GM23338 (cell line): ENCODE measurements around the gene ZNF782. TPM values are rescaled to one million over a fixed set of nuclear protein-coding genes. Genes with fewer than 3 reads are reported as not detected.

Source experiments
- ATAC-seq: fragments of 200-7000 bp; cut with Tn5 transposase; 3 replicates; pipeline ENCODE4 v1.9.1; 2020
- DNase-seq: peaks from one replicate; pipeline ENCODE4 v3.0.0-alpha.2; 2015; ENCODE audit warnings: low spot score
- H2AFZ ChIP-seq: fragments of 200-600 bp; sonication (generic); 2 replicates; pipeline ENCODE4 v1.8.0; 2016; ENCODE audit warnings: antibody characterized with exemption, mild to moderate bottlenecking, moderate library complexity
- H3F3A ChIP-seq: fragments of 200-600 bp; sonication (generic); replicated peaks from 2 replicates; pipeline ENCODE4 v1.8.0; 2017; ENCODE audit warnings: antibody characterized with exemption, mixed run types, low read depth
- H3K27ac ChIP-seq: fragments of 200-600 bp; sonication (generic); 2 replicates; pipeline ENCODE4 v1.6.1; 2016; ENCODE audit warnings: low read depth
- H3K27me3 ChIP-seq: fragments of 200-600 bp; sonication (generic); 2 replicates; pipeline ENCODE4 v1.8.0; 2016; ENCODE audit warnings: mild to moderate bottlenecking, mixed run types, moderate library complexity; ENCODE audit not compliant: insufficient read depth
- H3K36me3 ChIP-seq: fragments of 200-600 bp; sonication (generic); 2 replicates; pipeline ENCODE4 v1.8.0; 2016; ENCODE audit warnings: mild to moderate bottlenecking; ENCODE audit not compliant: insufficient read depth
- H3K4me1 ChIP-seq: fragments of 200-600 bp; sonication (generic); 2 replicates; pipeline ENCODE4 v1.8.0; 2016; ENCODE audit warnings: mild to moderate bottlenecking, moderate library complexity; ENCODE audit not compliant: insufficient read depth
- H3K4me2 ChIP-seq: fragments of 200-600 bp; sonication (generic); 2 replicates; pipeline ENCODE4 v1.7.1; 2017; ENCODE audit warnings: mixed run types
- H3K4me3 ChIP-seq: fragments of 200-600 bp; sonication (generic); 2 replicates; pipeline ENCODE4 v1.6.1; 2016; ENCODE audit warnings: mixed run types
- H3K79me2 ChIP-seq: fragments of 200-600 bp; sonication (generic); replicated peaks from 2 replicates; pipeline ENCODE4 v1.8.0; 2017; ENCODE audit warnings: mild to moderate bottlenecking; ENCODE audit not compliant: insufficient read depth
- H3K9me2 ChIP-seq: fragments of 200-600 bp; sonication (generic); 2 replicates; pipeline ENCODE4 v1.8.0; 2017; ENCODE audit not compliant: insufficient read depth
- H4K20me1 ChIP-seq: fragments of 200-600 bp; sonication (generic); replicated peaks from 2 replicates; pipeline ENCODE4 v1.8.0; 2017; ENCODE audit warnings: mild to moderate bottlenecking; ENCODE audit not compliant: insufficient read depth
- H3K27ac Mint-ChIP-seq: 2 replicates; pipeline ENCODE4 v1.8.0; 2020; ENCODE audit warnings: inconsistent platforms, mild to moderate bottlenecking, moderate library complexity, mixed read lengths
- H3K27me3 Mint-ChIP-seq: 3 replicates; pipeline ENCODE4 v1.8.0; 2022; ENCODE audit warnings: low read depth, mild to moderate bottlenecking, moderate library complexity, mixed read lengths, inconsistent platforms; ENCODE audit not compliant: insufficient read depth, poor library complexity
- H3K36me3 Mint-ChIP-seq: 3 replicates; pipeline ENCODE4 v1.8.0; 2021; ENCODE audit warnings: low read depth, mild to moderate bottlenecking, inconsistent platforms, moderate library complexity, mixed read lengths
- H3K4me1 Mint-ChIP-seq: 3 replicates; pipeline ENCODE4 v1.8.0; 2020; ENCODE audit warnings: mild to moderate bottlenecking, inconsistent platforms, mixed read lengths
- H3K4me3 Mint-ChIP-seq: 3 replicates; pipeline ENCODE4 v1.8.0; 2021; ENCODE audit warnings: moderate library complexity, mild to moderate bottlenecking, inconsistent platforms, mixed read lengths
- H3K9me3 Mint-ChIP-seq: 3 replicates; pipeline ENCODE4 v1.8.0; 2020; ENCODE audit warnings: moderate library complexity, mild to moderate bottlenecking, inconsistent platforms, mixed read lengths
- CTCF ChIP-seq, 2 experiments: fragments of 200-600 bp in 1 of 2; sonication (generic) in 1 of 2; conservative IDR thresholded peaks; 2 replicates each; pipeline versions ENCODE4 v1.5.1 to v1.6.1; 2016 to 2017; ENCODE audit warnings: antibody characterized with exemption in 2 of 2, low read depth in 2 of 2, mild to moderate bottlenecking in 2 of 2, moderate library complexity in 1 of 2
- ETS1 ChIP-seq: IDR thresholded peaks from 2 replicates; pipeline ENCODE4 v1.6.1; 2016; ENCODE audit warnings: antibody characterized with exemption
- EZH2phosphoT487 ChIP-seq: fragments of 200-600 bp; sonication (generic); IDR thresholded peaks from one replicate; pipeline ENCODE4 v1.8.1; 2018; ENCODE audit warnings: antibody characterized with exemption; ENCODE audit not compliant: unreplicated experiment
- JUNB ChIP-seq: IDR thresholded peaks from one replicate; pipeline ENCODE4 v1.6.1; 2016; ENCODE audit warnings: antibody characterized with exemption; ENCODE audit not compliant: unreplicated experiment
- NANOG ChIP-seq: IDR thresholded peaks from 2 replicates; pipeline ENCODE4 v1.6.1; 2016; ENCODE audit warnings: antibody characterized with exemption, borderline replicate concordance
- POLR2AphosphoS5 ChIP-seq: IDR thresholded peaks from 2 replicates; pipeline ENCODE4 v1.6.1; 2016; ENCODE audit warnings: antibody characterized with exemption, low read depth
- REST ChIP-seq: IDR thresholded peaks from one replicate; pipeline ENCODE4 v1.6.1; 2018; ENCODE audit warnings: antibody characterized with exemption; ENCODE audit not compliant: unreplicated experiment
- STAT1 ChIP-seq: IDR thresholded peaks from one replicate; pipeline ENCODE4 v1.6.1; 2016; ENCODE audit warnings: antibody characterized with exemption; ENCODE audit not compliant: unreplicated experiment
- ZNF462 ChIP-seq: fragments of 250-450 bp; sonication (Bioruptor Pico); IDR thresholded peaks from 2 replicates; pipeline ENCODE4 v1.5.0; 2020; ENCODE audit warnings: mild to moderate bottlenecking, moderate library complexity
- polyA plus RNA-seq: library from polyadenylated mRNA; unstranded; fragments of >200 nt; fragmentation: Nextera tagmentation; extraction: Ambion mirVana; gene quantifications from 2 replicates; pipeline ENCODE4 v1.2.1, GENCODE V29; 2016
- total RNA-seq: library from RNA; depleted of rRNA; stranded (reverse); fragments of >200 nt; shearing (Covaris generic); gene quantifications from 2 replicates; pipeline ENCODE4 v1.2.3, GENCODE V29; 2014

ZNF782 gene
- total and polyA plus RNA-seq, 2 experiments from 2014 or later = 2.1 to 5.0 TPM

- TF ChIP-seq REST (no peak), NANOG (no peak), CTCF (conservative IDR thresholded peaks at IDR 0.05; ENCODE audit: low read depth in 2 of 2) (no peak)
Measured at GRCh38 chr9:96871176-96871575, 16.9 kb upstream of the ZNF782 start (continued).

GRCh38 chr9:96868709-96869108, 14.4 kb upstream of the ZNF782 start:
- no peak overlapping the region for H3K27ac ChIP-seq
- H3K4me1 ChIP-seq = no peaks in the 10 kb centered on the region
- Mint-ChIP-seq H3K27me3 (no peaks in the 10 kb centered on the region), H3K36me3 (peaks cover 11% of the 10 kb centered on the region), H3K4me1 (peaks cover 4% of the 10 kb centered on the region; the same call in 2 of the 3 replicates), H3K4me3 (no peak overlapping the region), H3K27ac (no peak overlapping the region), H3K9me3 (peaks cover 16% of the 10 kb centered on the region)
- no peaks in the 10 kb centered on the region for H4K20me1 ChIP-seq
- ATAC-seq = no peak
- no peaks in the 10 kb centered on the region for H3K36me3 ChIP-seq
- H3K4me2 ChIP-seq = no peak overlapping the region
- DNase-seq = no peak
- no peaks in the 10 kb centered on the region for H3K27me3 ChIP-seq
- H3F3A ChIP-seq = no peaks in the 10 kb centered on the region
- no peak overlapping the region for H3K4me3 ChIP-seq
- H3K79me2 ChIP-seq = no peaks in the 10 kb centered on the region
- no peaks in the 10 kb centered on the region for H3K9me2 ChIP-seq
- no peak overlapping the region for H2AFZ ChIP-seq
- TF ChIP-seq ETS1 = no peak
- TF ChIP-seq POLR2AphosphoS5 = no peak
- TF ChIP-seq JUNB = no peak
- no peak for TF ChIP-seq REST
- no peak for TF ChIP-seq ZNF462 (CRISPR knock-in tag)
- TF ChIP-seq STAT1 = no peak
- no peak for TF ChIP-seq EZH2phosphoT487
